Body of pancreas (tissue), 4 donors: ENCODE data around the gene SESN2.

Source experiments
- CTCF ChIP-seq, 7 experiments: fragments of 450-650 bp in 4 of 7; fragments of 200-600 bp in 3 of 7; sonication (generic) in 3 of 7; IDR thresholded peaks; one replicate each; pipeline ENCODE4 v1.5.1; 2016 to 2019; ENCODE audit warnings: antibody characterized with exemption in 7 of 7
- POLR2A ChIP-seq, 3 donors: fragments of 450-650 bp; IDR thresholded peaks; one replicate each; pipeline ENCODE4 v1.6.1; 2016; ENCODE audit warnings: antibody characterized with exemption in 3 of 3, mild to moderate bottlenecking in 2 of 3

DNA sequence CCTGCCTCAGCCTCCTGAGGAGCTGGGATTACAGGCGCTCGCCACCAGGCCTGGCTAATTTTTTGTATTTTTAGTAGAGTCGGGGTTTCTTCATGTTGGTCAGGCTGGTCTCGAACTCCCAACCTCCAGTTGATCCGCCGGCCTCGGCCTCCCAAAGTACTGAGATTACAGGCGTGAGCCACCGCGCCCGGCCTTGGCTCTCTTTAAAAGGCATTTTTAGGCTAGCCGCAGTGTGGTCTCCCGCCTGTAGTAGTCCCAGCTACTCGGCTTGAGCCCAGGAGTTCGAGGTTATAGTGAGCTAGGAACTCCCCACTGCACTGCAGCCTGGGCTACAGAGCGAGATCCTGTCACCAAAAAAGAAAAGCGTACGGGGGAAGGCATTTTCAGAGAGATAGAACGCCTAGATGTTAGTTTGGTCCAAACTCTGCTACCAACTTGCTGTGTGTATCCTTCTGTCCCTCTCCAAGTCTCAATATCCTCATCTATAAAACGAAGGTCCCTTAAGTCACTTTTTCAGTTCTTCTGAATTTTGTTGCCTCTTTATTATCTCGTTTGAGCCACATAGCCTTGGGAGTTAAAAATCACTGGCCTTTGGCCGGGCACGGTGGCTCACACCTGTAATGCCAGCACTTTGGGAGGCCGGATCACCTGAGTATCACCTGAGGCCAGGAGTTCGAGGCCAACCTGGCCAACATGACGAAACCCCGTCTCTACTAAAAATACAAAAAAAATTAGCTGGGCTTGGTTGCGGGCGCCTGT lies 70.3 kb downstream of the SESN2 start:
- TF ChIP-seq CTCF (IDR thresholded peaks at IDR 0.05) = peak in 3 of 7 experiments; percentile 1 to 30 (median 23)
- TF ChIP-seq POLR2A (IDR thresholded peaks at IDR 0.05) = no peak
